ENCODE measurements around the gene CCM2L. TPM values are rescaled to one million over a fixed set of nuclear protein-coding genes. Genes with fewer than 3 reads are reported as not detected.

CCM2L gene
- polyA plus RNA-seq, 1 donor (not counting 4 experiments of a cell fraction or from before 2014, with no cell fraction given), result not detected

DNA sequence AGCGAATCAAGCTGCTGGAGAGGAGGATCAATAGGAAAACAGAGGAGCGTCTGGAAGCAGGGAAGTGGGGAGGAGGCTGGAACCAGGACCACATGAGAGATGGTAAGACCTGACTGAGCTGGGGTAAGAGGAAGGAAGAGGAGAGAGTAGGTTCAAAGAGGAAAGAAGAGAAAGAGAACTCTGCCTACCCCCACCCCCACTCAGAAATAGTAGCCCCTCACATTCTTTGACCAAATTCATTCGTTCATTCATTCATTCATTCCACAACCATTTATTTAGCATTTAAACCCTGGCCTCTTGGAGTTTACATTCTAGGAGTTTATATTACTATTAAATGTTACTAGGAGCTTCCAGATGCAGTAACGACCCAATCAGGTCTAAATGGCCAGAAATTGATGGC lies 26.0 kb downstream of the CCM2L start:
- Histone ChIP-seq H3K9ac (ENCODE audit: control insufficient read depth, extremely low read depth, insufficient read depth, low read length) (no peak overlapping the region), H3K27me3 (ENCODE audit: control insufficient read depth, extremely low read depth, insufficient read depth, low read length) (peaks cover 32% of the 10 kb centered on the region)

GRCh38 chr20:32036716-32037485 lies 26.7 kb downstream of the CCM2L start:
- H3K4me2 ChIP-seq (ENCODE audit: control insufficient read depth, extremely low read depth, insufficient read depth, low read depth, low read length), result no peak overlapping the region
- H3K27ac ChIP-seq (ENCODE audit: control insufficient read depth, insufficient read depth, low read length), result no peak overlapping the region
- H3K79me2 ChIP-seq (ENCODE audit: control insufficient read depth, insufficient read depth, low read length), result no peaks in the 10 kb centered on the region
- H3K9ac ChIP-seq (ENCODE audit: control insufficient read depth, extremely low read depth, insufficient read depth, low read length), result no peak overlapping the region
- peaks cover 26% of the 10 kb centered on the region for H3K27me3 ChIP-seq (ENCODE audit: control insufficient read depth, extremely low read depth, insufficient read depth, low read length)
- H3K4me1 ChIP-seq (ENCODE audit: control insufficient read depth, extremely low read depth, insufficient read depth, low read length), result peaks cover 3% of the 10 kb centered on the region
- no peak for DNase-seq (ENCODE audit: low read depth, low spot score)
- no peak overlapping the region for H2AFZ ChIP-seq (ENCODE audit: control insufficient read depth, low read length)
- dilution Hi-C loops (cut with MboI; ENCODE audit: extremely low pct_ligation_motif_present, low sequenced_read_pairs), result no loop called here
- FAIRE-seq, result no peak
- no peaks in the 10 kb centered on the region for H3K9me1 ChIP-seq (ENCODE audit: control insufficient read depth, extremely low read depth, insufficient read depth, low read length)
- TF ChIP-seq, protein P1, sequence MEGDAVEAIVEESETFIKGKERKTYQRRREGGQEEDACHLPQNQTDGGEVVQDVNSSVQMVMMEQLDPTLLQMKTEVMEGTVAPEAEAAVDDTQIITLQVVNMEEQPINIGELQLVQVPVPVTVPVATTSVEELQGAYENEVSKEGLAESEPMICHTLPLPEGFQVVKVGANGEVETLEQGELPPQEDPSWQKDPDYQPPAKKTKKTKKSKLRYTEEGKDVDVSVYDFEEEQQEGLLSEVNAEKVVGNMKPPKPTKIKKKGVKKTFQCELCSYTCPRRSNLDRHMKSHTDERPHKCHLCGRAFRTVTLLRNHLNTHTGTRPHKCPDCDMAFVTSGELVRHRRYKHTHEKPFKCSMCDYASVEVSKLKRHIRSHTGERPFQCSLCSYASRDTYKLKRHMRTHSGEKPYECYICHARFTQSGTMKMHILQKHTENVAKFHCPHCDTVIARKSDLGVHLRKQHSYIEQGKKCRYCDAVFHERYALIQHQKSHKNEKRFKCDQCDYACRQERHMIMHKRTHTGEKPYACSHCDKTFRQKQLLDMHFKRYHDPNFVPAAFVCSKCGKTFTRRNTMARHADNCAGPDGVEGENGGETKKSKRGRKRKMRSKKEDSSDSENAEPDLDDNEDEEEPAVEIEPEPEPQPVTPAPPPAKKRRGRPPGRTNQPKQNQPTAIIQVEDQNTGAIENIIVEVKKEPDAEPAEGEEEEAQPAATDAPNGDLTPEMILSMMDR (optimal IDR thresholded peaks at IDR 0.05 in 1 of 3, IDR thresholded peaks at IDR 0.05 in 1 of 3, conservative IDR thresholded peaks at IDR 0.05 in 1 of 3; ENCODE audit: extremely low read depth in 1 of 3, insufficient read depth in 2 of 3, low read length in 3 of 3), result no peak
- no peak for TF ChIP-seq EZH2 (IDR thresholded peaks at IDR 0.05; ENCODE audit: low read length)
- no peaks in the 10 kb centered on the region for H3K36me3 ChIP-seq (ENCODE audit: control insufficient read depth in 2 of 2, extremely low read depth in 1 of 2, insufficient read depth in 2 of 2, low read length in 2 of 2)
- no peaks in the 10 kb centered on the region for H4K20me1 ChIP-seq (ENCODE audit: control insufficient read depth, extremely low read depth, insufficient read depth, low read length)
- H3K9me3 ChIP-seq (ENCODE audit: control insufficient read depth, low read depth, low read length), result no peaks in the 10 kb centered on the region
- no peak overlapping the region for H3K4me3 ChIP-seq (ENCODE audit: control insufficient read depth in 2 of 3, extremely low read depth in 1 of 3, insufficient read depth in 2 of 3, low read depth in 1 of 3, low read length in 3 of 3)

More for the DNA sequence above, 26.0 kb downstream of the CCM2L start:
- Histone ChIP-seq H3K79me2 (ENCODE audit: control insufficient read depth, insufficient read depth, low read length) (no peaks in the 10 kb centered on the region), H3K36me3 (ENCODE audit: control insufficient read depth in 2 of 2, extremely low read depth in 1 of 2, insufficient read depth in 2 of 2, low read length in 2 of 2) (no peaks in the 10 kb centered on the region), H2AFZ (ENCODE audit: control insufficient read depth, low read length) (no peak overlapping the region), H3K27ac (ENCODE audit: control insufficient read depth, insufficient read depth, low read length) (no peak overlapping the region), H3K4me3 (ENCODE audit: control insufficient read depth in 2 of 3, extremely low read depth in 1 of 3, insufficient read depth in 2 of 3, low read depth in 1 of 3, low read length in 3 of 3) (no peak overlapping the region), H3K4me1 (ENCODE audit: control insufficient read depth, extremely low read depth, insufficient read depth, low read length) (peaks cover 3% of the 10 kb centered on the region), H3K9me3 (ENCODE audit: control insufficient read depth, low read depth, low read length) (no peaks in the 10 kb centered on the region), H3K9me1 (ENCODE audit: control insufficient read depth, extremely low read depth, insufficient read depth, low read length) (no peaks in the 10 kb centered on the region), H4K20me1 (ENCODE audit: control insufficient read depth, extremely low read depth, insufficient read depth, low read length) (no peaks in the 10 kb centered on the region), H3K4me2 (ENCODE audit: control insufficient read depth, extremely low read depth, insufficient read depth, low read depth, low read length) (no peak overlapping the region)
- TF ChIP-seq EZH2 (IDR thresholded peaks at IDR 0.05; ENCODE audit: low read length), result no peak
- TF ChIP-seq, protein P1 (optimal IDR thresholded peaks at IDR 0.05 in 1 of 3, IDR thresholded peaks at IDR 0.05 in 1 of 3, conservative IDR thresholded peaks at IDR 0.05 in 1 of 3; ENCODE audit: extremely low read depth in 1 of 3, insufficient read depth in 2 of 3, low read length in 3 of 3), result no peak
- DNase-seq (ENCODE audit: low read depth, low spot score), result no peak
- dilution Hi-C loops (cut with MboI; ENCODE audit: extremely low pct_ligation_motif_present, low sequenced_read_pairs), result no loop called here
- FAIRE-seq, result no peak
